IMR-90 (cell line): ENCODE results near the gene VEPH1. TPM values are rescaled to one million over a fixed set of nuclear protein-coding genes. Genes with fewer than 3 reads are reported as not detected.

Experiments
- ATAC-seq: fragments of 200-7000 bp; cut with Tn5 transposase; 2 replicates; pipeline ENCODE4 v1.9.1; 2020; ENCODE audit warnings: low read depth, mild to moderate bottlenecking, moderate library complexity
- BruUV-seq: library from RNA; stranded (reverse); fragments of 400-500 nt; replicated peaks from 2 replicates; lab custom pipeline; 2021; lab: Mats Ljungman, UMichigan
- CTCF ChIA-PET: fragments of 300-600 bp; formaldehyde crosslinking; extraction: SDS; loops from one replicate; lab custom pipeline; 2021; ENCODE audit warnings: antibody characterized with exemption; lab: Yijun Ruan, JAX
- POLR2A ChIA-PET: fragments of 300-600 bp; sonication (Branson Sonifier 250); formaldehyde crosslinking; loops from one replicate; lab custom pipeline; 2022; ENCODE audit warnings: antibody characterized with exemption; ENCODE audit not compliant: unreplicated experiment; lab: Charles Lee
- DNase-seq: peaks from one replicate; pipeline ENCODE4 v3.0.0; 2013
- H2AFZ ChIP-seq: replicated peaks from 2 replicates; pipeline ENCODE3; 2013; ENCODE audit warnings: low read length, mild to moderate bottlenecking; ENCODE audit not compliant: poor library complexity
- H2AK5ac ChIP-seq: 2 replicates; pipeline ENCODE4 v1.6.1; 2013; ENCODE audit warnings: low read depth, low read length, inconsistent platforms
- H2AK9ac ChIP-seq: replicated peaks from 2 replicates; pipeline ENCODE3; 2013; ENCODE audit warnings: mild to moderate bottlenecking, low read depth, low read length, moderate library complexity; ENCODE audit not compliant: poor library complexity
- H2BK120ac ChIP-seq: 2 replicates; pipeline ENCODE4 v1.6.1; 2013; ENCODE audit warnings: low read depth, low read length, inconsistent platforms
- H2BK15ac ChIP-seq: 3 replicates; pipeline ENCODE4 v1.6.1; 2013; ENCODE audit warnings: low read depth, low read length, inconsistent platforms
- H2BK20ac ChIP-seq: 2 replicates; pipeline ENCODE4 v1.6.1; 2013; ENCODE audit warnings: low read depth, mild to moderate bottlenecking, inconsistent platforms, low read length, moderate library complexity
- H2BK5ac ChIP-seq: 2 replicates; pipeline ENCODE4 v1.6.1; 2013; ENCODE audit warnings: mild to moderate bottlenecking, low read depth, low read length, inconsistent platforms; ENCODE audit not compliant: poor library complexity, severe bottlenecking
- H3K14ac ChIP-seq: replicated peaks from 2 replicates; pipeline ENCODE4 v1.6.1; 2013; ENCODE audit warnings: low read depth, low read length, inconsistent platforms
- H3K18ac ChIP-seq: 2 replicates; pipeline ENCODE4 v1.6.1; 2013; ENCODE audit warnings: low read depth, low read length, control low read depth
- H3K23ac ChIP-seq: 2 replicates; pipeline ENCODE4 v1.6.1; 2013; ENCODE audit warnings: low read depth, low read length, inconsistent platforms
- H3K27ac ChIP-seq: 2 replicates; pipeline ENCODE4 v1.5.1; 2013; ENCODE audit warnings: mild to moderate bottlenecking, control low read depth, low read length; ENCODE audit not compliant: insufficient read depth
- H3K27me3 ChIP-seq: 2 replicates; pipeline ENCODE4 v1.6.1; 2013; ENCODE audit warnings: low read length; ENCODE audit not compliant: control insufficient read depth, insufficient read depth
- H3K36me3 ChIP-seq: 2 replicates; pipeline ENCODE4 v1.6.1; 2013; ENCODE audit warnings: low read length, mixed read lengths; ENCODE audit not compliant: control insufficient read depth, insufficient read depth
- H3K4ac ChIP-seq: 2 replicates; pipeline ENCODE4 v1.6.1; 2013; ENCODE audit warnings: low read depth, low read length, inconsistent platforms
- H3K4me1 ChIP-seq: 2 replicates; pipeline ENCODE4 v1.6.1; 2013; ENCODE audit warnings: low read length, mixed read lengths; ENCODE audit not compliant: control insufficient read depth, insufficient read depth
- H3K4me2 ChIP-seq: 2 replicates; pipeline ENCODE4 v1.6.1; 2013; ENCODE audit warnings: low read depth, mild to moderate bottlenecking, control low read depth, low read length, moderate library complexity
- H3K4me3 ChIP-seq: 2 replicates; pipeline ENCODE4 v1.5.1; 2013; ENCODE audit warnings: low read depth, mild to moderate bottlenecking, control low read depth, low read length, moderate library complexity; ENCODE audit not compliant: insufficient read depth
- H3K56ac ChIP-seq: 2 replicates; pipeline ENCODE4 v1.6.1; 2013; ENCODE audit warnings: low read length, inconsistent platforms; ENCODE audit not compliant: insufficient read depth; ENCODE audit errors: extremely low read depth
- H3K79me1 ChIP-seq, 2 experiments: 2 replicates each; pipeline ENCODE4 v1.6.1; 2013; ENCODE audit warnings: low read length in 2 of 2, inconsistent platforms in 1 of 2, low read depth in 1 of 2
- H3K9ac ChIP-seq: 2 replicates; pipeline ENCODE4 v1.6.1; 2013; ENCODE audit warnings: low read depth, low read length, control low read depth
- H3K9me1 ChIP-seq: 2 replicates; pipeline ENCODE4 v1.6.1; 2013; ENCODE audit warnings: low read length, inconsistent platforms; ENCODE audit not compliant: insufficient read depth
- H3K9me3 ChIP-seq: 2 replicates; pipeline ENCODE4 v1.6.1; 2013; ENCODE audit warnings: low read length; ENCODE audit not compliant: control insufficient read depth, insufficient read depth
- H4K20me1 ChIP-seq: 2 replicates; pipeline ENCODE4 v1.6.1; 2013; ENCODE audit warnings: low read length, inconsistent platforms; ENCODE audit not compliant: insufficient read depth
- H4K5ac ChIP-seq: 2 replicates; pipeline ENCODE4 v1.6.1; 2013; ENCODE audit warnings: mild to moderate bottlenecking, low read depth, low read length, control low read depth
- H4K8ac ChIP-seq, 2 experiments: 2 replicates each; pipeline ENCODE4 v1.6.1; 2013; ENCODE audit warnings: low read depth in 2 of 2, low read length in 2 of 2, control low read depth in 1 of 2, inconsistent platforms in 1 of 2
- H4K91ac ChIP-seq: 2 replicates; pipeline ENCODE4 v1.6.1; 2013; ENCODE audit warnings: low read depth, low read length, inconsistent platforms; ENCODE audit not compliant: insufficient read depth
- BHLHE40 ChIP-seq: fragments of 150-350 bp; IDR thresholded peaks from 2 replicates; pipeline ENCODE4 v1.6.1; 2016; ENCODE audit warnings: mild to moderate bottlenecking, low read depth, low read length
- CEBPB ChIP-seq: IDR thresholded peaks from 2 replicates; pipeline ENCODE4 v1.6.1; 2012; ENCODE audit warnings: low read depth, low read length, improper control_type of control experiment
- CHD1 ChIP-seq: IDR thresholded peaks from 2 replicates; pipeline ENCODE4 v1.6.1; 2012; ENCODE audit warnings: low read depth, low read length, improper control_type of control experiment
- ELK1 ChIP-seq: fragments of 150-350 bp; IDR thresholded peaks from 2 replicates; pipeline ENCODE4 v1.6.1; 2016; ENCODE audit warnings: low read depth, mild to moderate bottlenecking, low read length, moderate library complexity, borderline replicate concordance
- FOS ChIP-seq: fragments of 150-350 bp; IDR thresholded peaks from 2 replicates; pipeline ENCODE4 v1.6.1; 2016; ENCODE audit warnings: low read depth, low read length
- MAFK ChIP-seq: IDR thresholded peaks from 2 replicates; pipeline ENCODE4 v1.6.1; 2012; ENCODE audit warnings: low read depth, low read length, improper control_type of control experiment
- MAZ ChIP-seq: IDR thresholded peaks from 2 replicates; pipeline ENCODE4 v1.6.1; 2012; ENCODE audit warnings: low read depth, mild to moderate bottlenecking, low read length, improper control_type of control experiment, moderate library complexity, borderline replicate concordance
- MXI1 ChIP-seq: IDR thresholded peaks from 2 replicates; pipeline ENCODE4 v1.6.1; 2012; ENCODE audit warnings: low read depth, mild to moderate bottlenecking, low read length, moderate library complexity, borderline replicate concordance
- NFE2L2 ChIP-seq: fragments of 150-350 bp; IDR thresholded peaks from 2 replicates; pipeline ENCODE4 v1.6.1; 2016; ENCODE audit warnings: low read depth, mild to moderate bottlenecking, low read length
- POLR2A ChIP-seq: IDR thresholded peaks from 2 replicates; pipeline ENCODE4 v1.6.1; 2012; ENCODE audit warnings: mild to moderate bottlenecking, low read depth, low read length
- RAD21 ChIP-seq: IDR thresholded peaks from 2 replicates; pipeline ENCODE4 v1.6.1; 2012; ENCODE audit warnings: low read length, improper control_type of control experiment
- RCOR1 ChIP-seq: IDR thresholded peaks from 2 replicates; pipeline ENCODE4 v1.6.1; 2012; ENCODE audit warnings: mild to moderate bottlenecking, low read length, improper control_type of control experiment; ENCODE audit not compliant: insufficient replicate concordance
- RFX5 ChIP-seq: IDR thresholded peaks from 2 replicates; pipeline ENCODE4 v1.8.0; 2012; ENCODE audit warnings: low read depth, mild to moderate bottlenecking, low read length, moderate library complexity
- SMC3 ChIP-seq: fragments of 150-350 bp; IDR thresholded peaks from 2 replicates; pipeline ENCODE4 v1.6.1; 2016; ENCODE audit warnings: low read depth, mild to moderate bottlenecking, antibody characterized with exemption, low read length, moderate library complexity
- USF2 ChIP-seq: fragments of 150-350 bp; IDR thresholded peaks from 2 replicates; pipeline ENCODE4 v1.6.1; 2017; ENCODE audit warnings: mild to moderate bottlenecking, antibody characterized with exemption, low read length, low read depth
- WGBS, 2 experiments: methylation state at CpG; one replicate each; pipeline versions ENCODE4 v1.1.5 to v1.1.7; 2013; ENCODE audit warnings: missing lambda C conversion rate in 2 of 2; ENCODE audit not compliant: insufficient read length in 1 of 2; ENCODE audit errors: extremely low coverage in 2 of 2; 5-methylcytosine and 5-hydroxymethylcytosine counted together
- dilution Hi-C: fragments of 300-500 bp; cut with HindIII; formaldehyde crosslinking; loops from one replicate; pipeline ENCODE4 v1.14.3; 2018; ENCODE audit warnings: low sequenced_read_pairs; ENCODE audit not compliant: unreplicated experiment
- in situ Hi-C: fragments of 300-500 bp; cut with MboI; formaldehyde crosslinking; loops from 3 replicates; pipeline ENCODE4 v1.14.3; 2019; ENCODE audit warnings: low sequenced_read_pairs, inconsistent platforms, mixed read lengths
- intact Hi-C: fragments of 100-400 bp; cut with micrococcal nuclease; formaldehyde crosslinking; loops from 2 replicates; pipeline ENCODE4 v1.10.0; 2022
- polyA plus RNA-seq, 3 experiments: library from polyadenylated mRNA; depleted of rRNA; stranded (reverse); fragments of >200 nt; gene quantifications; 2 replicates each; pipeline ENCODE4 v1.2.3, GENCODE V29; 2012; ENCODE audit warnings: low replicate concordance in 1 of 3
- total RNA-seq: library from RNA; depleted of rRNA; stranded (reverse); fragments of >200 nt; gene quantifications from 2 replicates; pipeline ENCODE4 v1.2.3, GENCODE V29; 2012
- TF ChIP-seq, protein P1 (sequence below): conservative IDR thresholded peaks from 2 replicates; pipeline ENCODE4 v1.5.1; 2012; ENCODE audit warnings: mild to moderate bottlenecking, low read depth, low read length, improper control_type of control experiment

Gene VEPH1
- total and polyA plus RNA-seq, 2 of the 4 experiments (the other 2 are of a cell fraction) = 30.5 to 130 TPM

DNA sequence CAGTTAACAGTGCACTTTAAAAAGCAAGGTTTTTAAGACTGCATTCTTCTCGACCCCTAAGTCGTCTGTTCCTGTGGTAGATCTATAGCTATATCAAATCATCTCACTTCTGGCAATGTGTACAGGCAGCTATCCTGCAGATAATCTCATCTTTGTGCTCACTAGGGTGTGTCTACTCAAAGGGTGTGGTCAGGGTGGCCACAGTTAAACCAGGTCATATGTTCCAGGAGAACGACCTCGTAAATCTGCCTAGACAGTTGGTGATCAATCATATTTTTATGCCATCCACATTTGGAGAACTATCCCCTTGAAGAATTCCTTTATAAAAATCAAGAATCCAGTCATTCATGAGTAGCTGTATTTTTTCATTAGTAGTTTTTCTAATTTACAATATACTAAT lies 3.0 kb downstream of the VEPH1 start:
- Histone ChIP-seq H3K27me3 (no peaks in the 10 kb centered on the region), H2AK9ac (no peak overlapping the region), H2AFZ (no peak overlapping the region), H3K23ac (0 out of 2 replicates have a peak overlapping the region, but pooled peaks have one; percentile 28), H4K5ac (no peak overlapping the region; the same call in 1 of the 2 replicates), H3K4me1 (peaks cover 5% of the 10 kb centered on the region; the same call in 1 of the 2 replicates), H3K18ac (no peak overlapping the region), H3K36me3 (no peaks in the 10 kb centered on the region), H3K4ac (no peak overlapping the region), H3K4me3 (no peak overlapping the region), H2BK120ac (no peak overlapping the region), H3K9me1 (no peaks in the 10 kb centered on the region), H2AK5ac (no peak overlapping the region), H4K20me1 (no peaks in the 10 kb centered on the region), H3K14ac (no peak overlapping the region), H3K9ac (no peak overlapping the region), H3K79me1 (peaks cover 7 to 20% of the 10 kb centered on the region in 2 experiments; a peak in 1 of 4 replicates), H4K91ac (no peak overlapping the region), H2BK20ac (no peak overlapping the region), H4K8ac (no peak overlapping the region), H3K56ac (no peak overlapping the region), H2BK15ac (no peak overlapping the region), H2BK5ac (no peak overlapping the region), H3K4me2 (peak overlapping the region; percentile 79; the same call in 1 of the 2 replicates), H3K9me3 (no peaks in the 10 kb centered on the region), H3K27ac (no peak overlapping the region)
- CTCF ChIA-PET = no interaction called here
- TF ChIP-seq CEBPB = no peak
- TF ChIP-seq MAZ = no peak
- TF ChIP-seq RAD21 = no peak
- TF ChIP-seq MXI1 = no peak
- TF ChIP-seq CHD1 = no peak
- TF ChIP-seq NFE2L2 = no peak
- TF ChIP-seq ELK1 = no peak
- no peak for TF ChIP-seq FOS
- no peak for TF ChIP-seq RFX5
- no peak for TF ChIP-seq POLR2A
- no peak for TF ChIP-seq SMC3
- TF ChIP-seq BHLHE40 = no peak
- TF ChIP-seq, protein P1, sequence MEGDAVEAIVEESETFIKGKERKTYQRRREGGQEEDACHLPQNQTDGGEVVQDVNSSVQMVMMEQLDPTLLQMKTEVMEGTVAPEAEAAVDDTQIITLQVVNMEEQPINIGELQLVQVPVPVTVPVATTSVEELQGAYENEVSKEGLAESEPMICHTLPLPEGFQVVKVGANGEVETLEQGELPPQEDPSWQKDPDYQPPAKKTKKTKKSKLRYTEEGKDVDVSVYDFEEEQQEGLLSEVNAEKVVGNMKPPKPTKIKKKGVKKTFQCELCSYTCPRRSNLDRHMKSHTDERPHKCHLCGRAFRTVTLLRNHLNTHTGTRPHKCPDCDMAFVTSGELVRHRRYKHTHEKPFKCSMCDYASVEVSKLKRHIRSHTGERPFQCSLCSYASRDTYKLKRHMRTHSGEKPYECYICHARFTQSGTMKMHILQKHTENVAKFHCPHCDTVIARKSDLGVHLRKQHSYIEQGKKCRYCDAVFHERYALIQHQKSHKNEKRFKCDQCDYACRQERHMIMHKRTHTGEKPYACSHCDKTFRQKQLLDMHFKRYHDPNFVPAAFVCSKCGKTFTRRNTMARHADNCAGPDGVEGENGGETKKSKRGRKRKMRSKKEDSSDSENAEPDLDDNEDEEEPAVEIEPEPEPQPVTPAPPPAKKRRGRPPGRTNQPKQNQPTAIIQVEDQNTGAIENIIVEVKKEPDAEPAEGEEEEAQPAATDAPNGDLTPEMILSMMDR = no peak
- no peak for TF ChIP-seq RCOR1
- no peak for TF ChIP-seq USF2
- no peak for TF ChIP-seq MAFK
- in situ Hi-C loops = no loop called here
- intact Hi-C loops = no loop called here
- POLR2A ChIA-PET = no interaction called here
- no TSS peak for BruUV-seq
- WGBS, 2 experiments = 30% methylated on average over 2 of the region's 4 CpGs; no CpG with 5 or more reads in 1 of the 2 experiments
- dilution Hi-C loops = no loop called here
- ATAC-seq (no peak), DNase-seq (no peak)
